Activated T-helper 2 cell treated with anti-CD3 and anti-CD28 coated beads, Interferon-gamma antibody, Interleukin-2, Interleukin-4, amounts not matched to agents 10 μg/mL and 5 μg/mL and 100 μg/mL, durations not matched to agents 14 hours and 24 hours and 36 hours (primary cell): ENCODE results near the gene TNFRSF1B. TPM values are rescaled to one million over a fixed set of nuclear protein-coding genes. Genes with fewer than 3 reads are reported as not detected.

Source experiments
- DNase-seq: peaks from one replicate; pipeline ENCODE4 v3.0.0; 2021; ENCODE audit warnings: low spot score
- H3K27ac Mint-ChIP-seq: one replicate; pipeline ENCODE4 v1.8.0; 2021; ENCODE audit warnings: mixed read lengths
- H3K27me3 Mint-ChIP-seq: one replicate; pipeline ENCODE4 v1.8.0; 2021; ENCODE audit warnings: low read depth, mixed read lengths
- H3K36me3 Mint-ChIP-seq: one replicate; pipeline ENCODE4 v1.8.0; 2021; ENCODE audit warnings: low read depth, mixed read lengths
- H3K4me1 Mint-ChIP-seq: one replicate; pipeline ENCODE4 v1.8.0; 2021; ENCODE audit warnings: low read depth, mixed read lengths
- H3K4me3 Mint-ChIP-seq: one replicate; pipeline ENCODE4 v1.8.0; 2021; ENCODE audit warnings: low read depth, mild to moderate bottlenecking, moderate library complexity, mixed read lengths
- H3K9me3 Mint-ChIP-seq: one replicate; pipeline ENCODE4 v1.8.0; 2021; ENCODE audit warnings: mixed read lengths
- intact Hi-C: fragments of 100-400 bp; cut with micrococcal nuclease; formaldehyde crosslinking; loops from one replicate; pipeline ENCODE4 v1.15.1; 2023
- total RNA-seq: library from RNA; stranded (reverse); gene quantifications from 2 replicates; pipeline ENCODE4 v1.2.3, GENCODE V29; 2022

TNFRSF1B gene
- total RNA-seq, 1 donor from 2014 or later = 150 TPM

DNA sequence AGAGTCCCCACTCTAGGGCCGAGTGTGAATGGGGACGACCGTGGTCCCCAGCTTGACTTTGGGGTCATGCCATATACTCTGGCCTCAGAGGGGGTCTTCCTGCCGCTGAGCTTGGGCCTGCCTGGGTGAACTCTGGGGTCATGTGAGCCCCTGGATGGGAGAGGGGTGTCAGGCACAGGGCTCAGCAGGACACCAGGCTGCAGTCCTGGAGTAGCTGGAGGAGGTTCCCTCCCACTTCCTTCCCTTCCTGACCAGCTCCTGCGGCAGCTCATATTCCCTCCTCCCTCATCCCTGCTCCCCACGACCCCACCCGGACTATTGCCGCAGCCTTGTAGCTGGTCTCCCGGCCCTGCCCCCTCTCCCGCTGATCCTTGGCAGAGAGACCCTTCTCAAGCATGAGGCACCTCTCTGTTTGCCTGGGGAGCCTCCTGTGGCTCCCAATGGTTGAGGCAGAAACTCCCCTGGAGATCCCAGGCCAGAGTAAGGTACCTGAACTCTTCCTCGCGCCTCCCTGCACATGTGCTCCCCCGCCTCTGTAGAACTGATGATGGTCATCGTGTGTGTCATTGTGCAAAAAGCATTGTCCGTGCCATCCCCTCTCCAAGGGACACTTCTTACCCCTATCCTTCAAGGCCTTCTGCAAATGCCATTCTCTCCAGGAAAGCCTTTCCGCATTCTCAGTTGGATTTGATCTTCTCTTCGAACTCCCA is 1.8 kb downstream of the TNFRSF1B start:
- Mint-ChIP-seq H3K9me3 (peaks cover 4% of the 10 kb centered on the region), H3K36me3 (peaks cover 50% of the 10 kb centered on the region), H3K27ac (peak overlapping the region; percentile 97), H3K27me3 (no peaks in the 10 kb centered on the region), H3K4me3 (peak overlapping the region; percentile 100), H3K4me1 (peaks cover 63% of the 10 kb centered on the region)
- intact Hi-C loops = loop anchor here (1.0 kb wide), 1 partner anchor 11 kb away; no protein-coding TSS in a partner anchor
- DNase-seq = no peak

GRCh38 chr1:12169442-12170135 is 2.8 kb downstream of the TNFRSF1B start:
- Mint-ChIP-seq H3K4me1 (peaks cover 65% of the 10 kb centered on the region), H3K9me3 (peaks cover 4% of the 10 kb centered on the region), H3K27ac (peak overlapping the region; percentile 29), H3K4me3 (peak overlapping the region; percentile 66), H3K27me3 (no peaks in the 10 kb centered on the region), H3K36me3 (peaks cover 52% of the 10 kb centered on the region)
- DNase-seq = no peak
- intact Hi-C loops = no loop called here

GRCh38 chr1:12170263-12170671 is 3.5 kb downstream of the TNFRSF1B start:
- H3K4me1 Mint-ChIP-seq = peaks cover 68% of the 10 kb centered on the region
- H3K27ac Mint-ChIP-seq = peak overlapping the region; percentile 35
- DNase-seq = no peak
- H3K9me3 Mint-ChIP-seq = peaks cover 4% of the 10 kb centered on the region
- peaks cover 57% of the 10 kb centered on the region for H3K36me3 Mint-ChIP-seq
- intact Hi-C loops = no loop called here
- peak overlapping the region; percentile 66 for H3K4me3 Mint-ChIP-seq
- no peaks in the 10 kb centered on the region for H3K27me3 Mint-ChIP-seq

- peak overlapping the region; percentile 67 for H3K4me3 Mint-ChIP-seq
- intact Hi-C loops = loop anchor here (2.0 kb wide), 1 partner anchor 47 kb away; no protein-coding TSS in a partner anchor
Measured at GRCh38 chr1:12171206-12172041, 4.6 kb downstream of the TNFRSF1B start.

DNA sequence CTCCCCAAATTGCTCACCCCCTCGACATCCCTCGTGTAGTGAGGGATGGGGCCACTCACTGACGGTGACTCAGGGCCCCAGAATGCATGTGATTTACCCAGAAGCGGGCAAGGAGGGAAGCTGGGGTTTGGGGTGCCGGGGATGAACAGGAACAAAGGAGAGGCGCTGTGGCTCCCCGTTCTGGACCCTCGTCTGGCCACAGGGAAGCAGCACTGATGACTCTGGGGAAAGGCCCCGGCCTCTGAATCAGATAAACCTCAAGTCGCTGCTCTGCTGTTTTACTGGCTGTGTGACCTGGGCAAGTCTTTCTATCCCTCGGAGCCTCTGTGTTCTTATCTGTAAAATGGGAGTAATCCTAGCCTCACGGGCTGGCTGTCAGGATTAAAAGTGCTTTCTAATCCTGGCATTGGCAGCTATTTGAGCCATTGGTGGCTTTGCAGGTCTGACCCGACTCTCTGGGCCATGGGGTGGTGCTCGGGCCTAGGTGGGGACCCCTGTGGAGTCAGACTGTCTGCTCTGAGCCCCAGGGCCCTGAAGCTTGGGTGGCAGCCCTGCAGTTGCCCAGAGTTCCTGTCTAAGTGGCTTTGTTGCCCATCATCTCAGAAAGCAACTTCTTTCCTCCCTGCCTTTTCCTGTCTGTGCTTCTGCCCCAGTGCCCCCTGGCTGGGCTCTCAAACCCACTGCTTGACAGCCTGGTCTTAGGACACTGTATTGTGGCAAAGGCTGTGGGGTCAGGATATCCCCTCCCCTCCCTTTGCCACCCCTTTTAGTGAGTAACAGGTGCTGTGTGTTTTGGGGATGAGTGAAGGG is 5.5 kb downstream of the TNFRSF1B start:
- peaks cover 74% of the 10 kb centered on the region for H3K36me3 Mint-ChIP-seq
- peaks cover 82% of the 10 kb centered on the region for H3K4me1 Mint-ChIP-seq
- DNase-seq = no peak
- no peaks in the 10 kb centered on the region for H3K27me3 Mint-ChIP-seq
- H3K4me3 Mint-ChIP-seq = peak overlapping the region; percentile 77
- peak overlapping the region; percentile 98 for H3K27ac Mint-ChIP-seq
- peaks cover 4% of the 10 kb centered on the region for H3K9me3 Mint-ChIP-seq
- intact Hi-C loops = loop anchor here (2.0 kb wide), 1 partner anchor 47 kb away; no protein-coding TSS in a partner anchor

More at GRCh38 chr1:12171206-12172041, 4.6 kb downstream of the TNFRSF1B start:
- Mint-ChIP-seq H3K27me3 (no peaks in the 10 kb centered on the region), H3K9me3 (peaks cover 4% of the 10 kb centered on the region), H3K27ac (peak overlapping the region; percentile 98), H3K4me1 (peaks cover 75% of the 10 kb centered on the region), H3K36me3 (peaks cover 68% of the 10 kb centered on the region)
- DNase-seq = no peak

DNA sequence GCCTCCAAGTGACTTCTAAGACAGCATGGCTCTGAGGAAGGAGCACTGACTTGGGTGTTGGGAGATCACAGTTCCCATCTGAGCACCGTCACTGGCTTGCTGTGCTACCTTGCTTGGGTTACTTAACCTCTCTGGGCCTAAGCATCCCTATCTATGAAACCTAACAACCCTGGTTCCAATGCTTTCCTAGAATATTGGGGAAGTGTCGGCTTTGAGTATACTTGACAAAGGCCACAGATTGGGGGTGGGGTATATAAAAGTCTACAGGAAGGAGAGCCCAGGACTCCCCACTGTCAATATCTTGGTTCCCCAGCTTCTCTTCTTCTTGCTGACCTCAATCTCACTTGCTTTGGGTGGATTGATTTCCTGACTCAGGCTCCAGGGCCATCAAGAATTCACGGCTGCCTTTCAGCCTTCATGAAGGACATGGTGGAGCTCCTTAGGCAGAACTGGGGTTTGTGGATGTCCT is 6.3 kb downstream of the TNFRSF1B start:
- H3K9me3 Mint-ChIP-seq = peaks cover 4% of the 10 kb centered on the region
- no peak for DNase-seq
- H3K4me1 Mint-ChIP-seq = peaks cover 86% of the 10 kb centered on the region
- intact Hi-C loops = loop anchor here (2.0 kb wide), 1 partner anchor 48 kb away; no protein-coding TSS in a partner anchor
- H3K27me3 Mint-ChIP-seq = no peaks in the 10 kb centered on the region
- peak overlapping the region; percentile 98 for H3K27ac Mint-ChIP-seq
- peak overlapping the region; percentile 77 for H3K4me3 Mint-ChIP-seq
- peaks cover 76% of the 10 kb centered on the region for H3K36me3 Mint-ChIP-seq

GRCh38 chr1:12173631-12174121 is 6.9 kb downstream of the TNFRSF1B start:
- Mint-ChIP-seq H3K27me3 (no peaks in the 10 kb centered on the region), H3K4me3 (peak overlapping the region; percentile 77), H3K27ac (peak overlapping the region; percentile 98), H3K4me1 (peaks cover 87% of the 10 kb centered on the region), H3K9me3 (peaks cover 4% of the 10 kb centered on the region), H3K36me3 (peaks cover 76% of the 10 kb centered on the region)
- intact Hi-C loops = loop anchor here (2.0 kb wide), 1 partner anchor 49 kb away; no protein-coding TSS in a partner anchor
- peak; percentile 87 for DNase-seq

GRCh38 chr1:12174924-12175810 is 8.4 kb downstream of the TNFRSF1B start:
- Mint-ChIP-seq H3K27me3 (no peaks in the 10 kb centered on the region), H3K9me3 (peaks cover 4% of the 10 kb centered on the region), H3K36me3 (peaks cover 67% of the 10 kb centered on the region), H3K4me1 (peaks cover 85% of the 10 kb centered on the region), H3K27ac (peak overlapping the region; percentile 74), H3K4me3 (peak overlapping the region; percentile 77)
- intact Hi-C loops = no loop called here
- DNase-seq = no peak

- Mint-ChIP-seq H3K4me1 (peaks cover 83% of the 10 kb centered on the region), H3K9me3 (peaks cover under 1% of the 10 kb centered on the region), H3K36me3 (peaks cover 66% of the 10 kb centered on the region), H3K27ac (peak overlapping the region; percentile 87), H3K27me3 (no peaks in the 10 kb centered on the region), H3K4me3 (peak overlapping the region; percentile 37)
- no peak for DNase-seq
- intact Hi-C loops = no loop called here
Measured at GRCh38 chr1:12176298-12177118, 9.7 kb downstream of the TNFRSF1B start.

DNA sequence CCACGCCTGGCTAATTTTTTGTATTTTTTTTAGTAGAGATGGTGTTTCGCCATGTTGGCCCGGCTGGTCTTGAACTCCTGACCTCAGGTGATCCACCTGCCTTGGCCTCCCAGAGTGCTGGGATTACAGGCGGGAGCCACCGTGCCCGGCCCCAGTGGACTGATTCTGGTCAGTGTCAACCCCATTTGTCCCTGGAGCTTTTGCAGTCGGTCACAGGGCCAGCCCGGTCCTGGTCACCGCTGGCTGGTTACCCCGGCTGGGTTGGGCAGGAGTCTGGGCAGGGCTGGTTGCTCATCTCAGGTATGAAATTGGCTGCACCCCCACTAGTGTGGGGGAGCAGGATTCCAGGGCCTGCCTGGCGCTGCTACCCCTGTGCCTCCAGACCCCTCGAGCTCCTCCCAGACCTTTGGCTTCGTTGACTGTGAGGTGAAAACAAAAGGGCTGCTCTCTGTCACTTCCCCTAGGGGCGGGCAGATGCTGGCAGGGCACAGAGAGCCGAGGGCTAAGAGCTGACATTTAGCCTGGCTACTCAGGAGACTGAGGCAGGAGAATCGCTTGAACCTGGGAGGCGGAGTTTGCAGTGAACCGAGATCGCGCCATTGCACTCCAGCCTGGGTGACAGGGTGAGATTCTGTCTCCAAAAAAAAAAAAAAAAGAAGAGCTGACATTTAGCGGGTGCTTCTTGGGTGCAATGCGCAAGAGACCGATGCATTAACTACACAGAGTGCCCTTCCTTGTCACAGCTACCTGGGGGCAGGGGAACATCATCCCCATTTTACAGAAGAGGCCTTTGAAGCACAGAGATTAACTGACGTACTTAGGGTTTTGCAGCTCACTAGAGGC is 10.6 kb downstream of the TNFRSF1B start:
- no peaks in the 10 kb centered on the region for H3K27me3 Mint-ChIP-seq
- intact Hi-C loops = no loop called here
- H3K4me1 Mint-ChIP-seq = peaks cover 77% of the 10 kb centered on the region
- peaks cover 63% of the 10 kb centered on the region for H3K36me3 Mint-ChIP-seq
- no peak for DNase-seq
- H3K9me3 Mint-ChIP-seq = no peaks in the 10 kb centered on the region
- peak overlapping the region; percentile 75 for H3K4me3 Mint-ChIP-seq
- peak overlapping the region; percentile 93 for H3K27ac Mint-ChIP-seq
